HL-60 (cell line): ENCODE results near the gene TMOD1.

Source experiments
- DNase-seq, 2 experiments: peaks; one replicate each; pipeline ENCODE4 v3.0.0-alpha.2; 2010 to 2020; ENCODE audit warnings: low read depth in 1 of 2, low spot score in 1 of 2
- H3K27ac ChIP-seq: fragments of 250-450 bp; sonication (Bioruptor Pico); replicated peaks from 2 replicates; pipeline ENCODE4 v1.5.1; 2020; ENCODE audit warnings: mild to moderate bottlenecking, moderate library complexity
- H3K27me3 ChIP-seq: fragments of 250-450 bp; sonication (Bioruptor Pico); 2 replicates; pipeline ENCODE4 v1.5.1; 2021; ENCODE audit warnings: mild to moderate bottlenecking, moderate library complexity; ENCODE audit not compliant: insufficient read depth, poor library complexity, severe bottlenecking
- H3K4me3 ChIP-seq: replicated peaks from 2 replicates; pipeline ENCODE4 v1.5.1; 2011; ENCODE audit warnings: mild to moderate bottlenecking, control low read depth, low read length; ENCODE audit not compliant: insufficient read depth
- GABPA ChIP-seq: IDR thresholded peaks from 2 replicates; pipeline ENCODE4 v1.6.1; 2012; ENCODE audit warnings: low read depth
- POLR2AphosphoS5 ChIP-seq: IDR thresholded peaks from 2 replicates; pipeline ENCODE4 v1.6.1; 2012; ENCODE audit warnings: low read depth
- SPI1 ChIP-seq: IDR thresholded peaks from 2 replicates; pipeline ENCODE4 v1.6.1; 2012; ENCODE audit warnings: low read depth, mild to moderate bottlenecking, borderline replicate concordance
- TF ChIP-seq, protein P1 (sequence below): IDR thresholded peaks from one replicate; pipeline ENCODE4 v1.5.1; 2011; ENCODE audit warnings: low read length, control low read depth, inconsistent platforms; ENCODE audit not compliant: insufficient read depth
- TF ChIP-seq, protein P2 (sequence below): IDR thresholded peaks from 2 replicates; pipeline ENCODE4 v1.6.1; 2012; ENCODE audit warnings: low read depth; ENCODE audit not compliant: insufficient replicate concordance

The TMOD1 gene

GRCh38 chr9:97567894-97568202 lies 66.4 kb downstream of the TMOD1 start:
- H3K27ac ChIP-seq, result no peak overlapping the region
- no peak overlapping the region for H3K4me3 ChIP-seq
- no peaks in the 10 kb centered on the region for H3K27me3 ChIP-seq
- no peak for DNase-seq
- TF ChIP-seq, protein P1, sequence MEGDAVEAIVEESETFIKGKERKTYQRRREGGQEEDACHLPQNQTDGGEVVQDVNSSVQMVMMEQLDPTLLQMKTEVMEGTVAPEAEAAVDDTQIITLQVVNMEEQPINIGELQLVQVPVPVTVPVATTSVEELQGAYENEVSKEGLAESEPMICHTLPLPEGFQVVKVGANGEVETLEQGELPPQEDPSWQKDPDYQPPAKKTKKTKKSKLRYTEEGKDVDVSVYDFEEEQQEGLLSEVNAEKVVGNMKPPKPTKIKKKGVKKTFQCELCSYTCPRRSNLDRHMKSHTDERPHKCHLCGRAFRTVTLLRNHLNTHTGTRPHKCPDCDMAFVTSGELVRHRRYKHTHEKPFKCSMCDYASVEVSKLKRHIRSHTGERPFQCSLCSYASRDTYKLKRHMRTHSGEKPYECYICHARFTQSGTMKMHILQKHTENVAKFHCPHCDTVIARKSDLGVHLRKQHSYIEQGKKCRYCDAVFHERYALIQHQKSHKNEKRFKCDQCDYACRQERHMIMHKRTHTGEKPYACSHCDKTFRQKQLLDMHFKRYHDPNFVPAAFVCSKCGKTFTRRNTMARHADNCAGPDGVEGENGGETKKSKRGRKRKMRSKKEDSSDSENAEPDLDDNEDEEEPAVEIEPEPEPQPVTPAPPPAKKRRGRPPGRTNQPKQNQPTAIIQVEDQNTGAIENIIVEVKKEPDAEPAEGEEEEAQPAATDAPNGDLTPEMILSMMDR, result no peak
- TF ChIP-seq, protein P2, sequence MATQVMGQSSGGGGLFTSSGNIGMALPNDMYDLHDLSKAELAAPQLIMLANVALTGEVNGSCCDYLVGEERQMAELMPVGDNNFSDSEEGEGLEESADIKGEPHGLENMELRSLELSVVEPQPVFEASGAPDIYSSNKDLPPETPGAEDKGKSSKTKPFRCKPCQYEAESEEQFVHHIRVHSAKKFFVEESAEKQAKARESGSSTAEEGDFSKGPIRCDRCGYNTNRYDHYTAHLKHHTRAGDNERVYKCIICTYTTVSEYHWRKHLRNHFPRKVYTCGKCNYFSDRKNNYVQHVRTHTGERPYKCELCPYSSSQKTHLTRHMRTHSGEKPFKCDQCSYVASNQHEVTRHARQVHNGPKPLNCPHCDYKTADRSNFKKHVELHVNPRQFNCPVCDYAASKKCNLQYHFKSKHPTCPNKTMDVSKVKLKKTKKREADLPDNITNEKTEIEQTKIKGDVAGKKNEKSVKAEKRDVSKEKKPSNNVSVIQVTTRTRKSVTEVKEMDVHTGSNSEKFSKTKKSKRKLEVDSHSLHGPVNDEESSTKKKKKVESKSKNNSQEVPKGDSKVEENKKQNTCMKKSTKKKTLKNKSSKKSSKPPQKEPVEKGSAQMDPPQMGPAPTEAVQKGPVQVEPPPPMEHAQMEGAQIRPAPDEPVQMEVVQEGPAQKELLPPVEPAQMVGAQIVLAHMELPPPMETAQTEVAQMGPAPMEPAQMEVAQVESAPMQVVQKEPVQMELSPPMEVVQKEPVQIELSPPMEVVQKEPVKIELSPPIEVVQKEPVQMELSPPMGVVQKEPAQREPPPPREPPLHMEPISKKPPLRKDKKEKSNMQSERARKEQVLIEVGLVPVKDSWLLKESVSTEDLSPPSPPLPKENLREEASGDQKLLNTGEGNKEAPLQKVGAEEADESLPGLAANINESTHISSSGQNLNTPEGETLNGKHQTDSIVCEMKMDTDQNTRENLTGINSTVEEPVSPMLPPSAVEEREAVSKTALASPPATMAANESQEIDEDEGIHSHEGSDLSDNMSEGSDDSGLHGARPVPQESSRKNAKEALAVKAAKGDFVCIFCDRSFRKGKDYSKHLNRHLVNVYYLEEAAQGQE, result no peak
- TF ChIP-seq GABPA (no peak), POLR2AphosphoS5 (no peak), SPI1 (no peak)

- TF ChIP-seq GABPA (no peak), SPI1 (no peak), POLR2AphosphoS5 (no peak)
- TF ChIP-seq, protein P1, result no peak
- TF ChIP-seq, protein P2, result no peak
- Histone ChIP-seq H3K27ac (no peak overlapping the region), H3K27me3 (no peaks in the 10 kb centered on the region)
Measured at GRCh38 chr9:97568461-97569275, 67.2 kb downstream of the TMOD1 start.

GRCh38 chr9:97570899-97571298 lies 69.4 kb downstream of the TMOD1 start:
- Histone ChIP-seq H3K27ac (no peak overlapping the region), H3K27me3 (peaks cover 3% of the 10 kb centered on the region), H3K4me3 (no peak overlapping the region)
- TF ChIP-seq, protein P2, result no peak
- TF ChIP-seq POLR2AphosphoS5 (no peak), SPI1 (no peak), GABPA (no peak)
- TF ChIP-seq, protein P1, result no peak
- no peak for DNase-seq

More at GRCh38 chr9:97568461-97569275, 67.2 kb downstream of the TMOD1 start:
- H3K4me3 ChIP-seq, result no peak overlapping the region
- DNase-seq, result no peak
